DMS153 treated with DMSO at 0.1 percent for 48 hours (cell line): ENCODE measurements around the gene WDR76.
"Not testable (repeated sequence)": the region's sequence is repeated elsewhere in the genome, so short reads cannot be mapped to it uniquely, and the experiment has no call there.

Source experiments
- DNase-seq: peaks from one replicate; lab custom pipeline; 2025; ENCODE audit not compliant: unreplicated experiment; lab: John Stamatoyannopoulos, UW

Gene WDR76

GRCh38 chr15:43826508-43827341 is at the start of gene WDR76:
Gene WDR76 (plus strand): TSS chr15:43827002. CDS start chr15:43827033, 31 bp downstream.
- DNase-seq, result no peak

- DNase-seq, result peak; percentile 41
Measured at GRCh38 chr15:43777267-43777914, 49.4 kb upstream of the WDR76 start.

- DNase-seq, result no peak
Measured at GRCh38 chr15:43779016-43779415, 47.8 kb upstream of the WDR76 start.

GRCh38 chr15:43789409-43789808 is 37.4 kb upstream of the WDR76 start:
- DNase-seq, result no peak

GRCh38 chr15:43791993-43792760 is 34.6 kb upstream of the WDR76 start, which contains the start of gene SERF2:
Gene SERF2 (plus strand): TSS chr15:43792320. CDS start chr15:43792377, 57 bp downstream.
- peak; percentile 48 for DNase-seq

GRCh38 chr15:43792761-43793476 is 33.9 kb upstream of the WDR76 start:
- no peak for DNase-seq

- no peak for DNase-seq
Measured at GRCh38 chr15:43793647-43794046, 33.2 kb upstream of the WDR76 start.

GRCh38 chr15:43794269-43795037 is 32.3 kb upstream of the WDR76 start:
- no peak for DNase-seq

- no peak for DNase-seq
Measured at GRCh38 chr15:43795197-43795596, 31.6 kb upstream of the WDR76 start.

GRCh38 chr15:43795997-43796396 is 30.8 kb upstream of the WDR76 start:
- DNase-seq, result no peak

GRCh38 chr15:43796566-43796965 is 30.2 kb upstream of the WDR76 start:
- DNase-seq, result no peak

- no peak for DNase-seq
Measured at GRCh38 chr15:43799209-43799944, 27.4 kb upstream of the WDR76 start.

GRCh38 chr15:43799945-43800285 is 26.9 kb upstream of the WDR76 start, which contains the start of gene SERINC4:
Gene SERINC4 (minus strand): TSS chr15:43800220. CDS start chr15:43799986, 234 bp downstream.
- DNase-seq, result no peak

GRCh38 chr15:43800286-43801141 is 26.3 kb upstream of the WDR76 start, which contains the start of gene HYPK:
Gene HYPK (plus strand): TSS chr15:43800599. CDS start chr15:43800623, 24 bp downstream.
- DNase-seq, result peak; percentile 52

GRCh38 chr15:43802676-43803075 is 24.1 kb upstream of the WDR76 start:
- DNase-seq, result not testable (repeated sequence)

GRCh38 chr15:43808435-43808950 is 18.3 kb upstream of the WDR76 start:
- no peak for DNase-seq

GRCh38 chr15:43808960-43809678 is 17.7 kb upstream of the WDR76 start:
- DNase-seq, result no peak
